T-helper 2 cell treated with Interferon-gamma antibody and Interleukin-4, amounts not matched to agents 100 ng/mL and 5 ng/mL, for 36 hours (primary cell): ENCODE measurements around the gene BICD2. TPM values are rescaled to one million over a fixed set of nuclear protein-coding genes. Genes with fewer than 3 reads are reported as not detected.

Experiments
- intact Hi-C: fragments of 100-400 bp; cut with micrococcal nuclease; formaldehyde crosslinking; loops from one replicate; pipeline ENCODE4 v1.15.1; 2023
- total RNA-seq: library from RNA; stranded (reverse); gene quantifications from 2 replicates; pipeline ENCODE4 v1.2.3, GENCODE V29; 2022

The BICD2 gene
- total RNA-seq, 1 donor from 2014 or later = 27.4 TPM

GRCh38 chr9:92716557-92716956 is 48.1 kb downstream of the BICD2 start:
- intact Hi-C loops = loop anchor here (1.0 to 2.0 kb wide), 2 partner anchors 48 to 74 kb away; partner anchors contain the start of gene BICD2

GRCh38 chr9:92715488-92716231 is 49.0 kb downstream of the BICD2 start:
- intact Hi-C loops = loop anchor here (1.0 to 2.0 kb wide), 2 partner anchors 49 to 75 kb away; partner anchors contain the start of gene BICD2

- intact Hi-C loops = no loop called here
Observed at GRCh38 chr9:92714787-92715487, 49.7 kb downstream of the BICD2 start.

GRCh38 chr9:92714016-92714415 is 50.6 kb downstream of the BICD2 start:
- intact Hi-C loops = no loop called here

GRCh38 chr9:92713528-92713927 is 51.1 kb downstream of the BICD2 start:
- intact Hi-C loops = no loop called here

GRCh38 chr9:92712767-92713166 is 51.9 kb downstream of the BICD2 start:
- intact Hi-C loops = no loop called here

- intact Hi-C loops = no loop called here
Observed at GRCh38 chr9:92711844-92712243, 52.8 kb downstream of the BICD2 start.

GRCh38 chr9:92711146-92711545 is 53.5 kb downstream of the BICD2 start:
- intact Hi-C loops = no loop called here

- intact Hi-C loops = no loop called here
Observed at GRCh38 chr9:92710368-92710767, 54.3 kb downstream of the BICD2 start.

- intact Hi-C loops = no loop called here
Observed at GRCh38 chr9:92709954-92710353, 54.7 kb downstream of the BICD2 start.

GRCh38 chr9:92709240-92709639 is 55.4 kb downstream of the BICD2 start:
- intact Hi-C loops = no loop called here

- intact Hi-C loops = loop anchor here (2.0 kb wide), 1 partner anchor 37 kb away; the partner anchor contains the start of gene IPPK
Observed at GRCh38 chr9:92707530-92707929, 57.1 kb downstream of the BICD2 start.

- intact Hi-C loops = loop anchor here (2.0 kb wide), 1 partner anchor 36 kb away; the partner anchor contains the start of gene IPPK
Observed at GRCh38 chr9:92706218-92706940, 58.3 kb downstream of the BICD2 start.

- intact Hi-C loops = no loop called here
Observed at GRCh38 chr9:92704528-92704927, 60.1 kb downstream of the BICD2 start.

- intact Hi-C loops = no loop called here
Observed at GRCh38 chr9:92696619-92697018, 68.0 kb downstream of the BICD2 start.

GRCh38 chr9:92686954-92687353 is 77.7 kb downstream of the BICD2 start:
- intact Hi-C loops = no loop called here

- intact Hi-C loops = no loop called here
Observed at GRCh38 chr9:92685022-92685421, 79.6 kb downstream of the BICD2 start.

GRCh38 chr9:92682269-92682668 is 82.4 kb downstream of the BICD2 start:
- intact Hi-C loops = no loop called here

- intact Hi-C loops = no loop called here
Observed at GRCh38 chr9:92680166-92681119, 84.2 kb downstream of the BICD2 start.

- intact Hi-C loops = no loop called here
Observed at GRCh38 chr9:92679413-92680165, 85.0 kb downstream of the BICD2 start.
